NCI-H2107 treated with DMSO at 0.1 percent for 48 hours (cell line): Measurements from ENCODE around the gene KRTAP5-1.
A peak's percentile ranks its signal among the peaks of the same experiment; 100 is the strongest.
"Not testable (repeated sequence)": the region's sequence is repeated elsewhere in the genome, so short reads cannot be mapped to it uniquely, and the experiment has no call there.

Experiments used
- DNase-seq: peaks from one replicate; lab custom pipeline; 2025; ENCODE audit not compliant: unreplicated experiment; lab: John Stamatoyannopoulos, UW

KRTAP5-1 gene

DNA sequence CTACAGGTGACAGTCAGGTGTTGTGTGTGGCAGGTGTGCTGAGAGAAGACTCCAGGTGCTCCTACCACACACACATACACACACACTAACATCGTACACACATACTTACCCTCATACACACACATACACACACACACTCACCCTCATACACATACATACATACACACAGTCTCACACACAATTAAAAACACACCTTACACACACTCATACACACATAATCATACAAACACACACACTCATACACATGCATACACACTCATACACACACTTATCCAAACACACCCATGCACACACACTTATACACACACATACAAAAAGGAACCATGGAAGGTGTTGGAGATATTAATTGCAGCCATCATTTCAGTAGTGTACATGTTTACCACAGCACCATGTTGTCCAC, 18.5 kb upstream of the KRTAP5-1 start:
- DNase-seq: peak; percentile 6

DNA sequence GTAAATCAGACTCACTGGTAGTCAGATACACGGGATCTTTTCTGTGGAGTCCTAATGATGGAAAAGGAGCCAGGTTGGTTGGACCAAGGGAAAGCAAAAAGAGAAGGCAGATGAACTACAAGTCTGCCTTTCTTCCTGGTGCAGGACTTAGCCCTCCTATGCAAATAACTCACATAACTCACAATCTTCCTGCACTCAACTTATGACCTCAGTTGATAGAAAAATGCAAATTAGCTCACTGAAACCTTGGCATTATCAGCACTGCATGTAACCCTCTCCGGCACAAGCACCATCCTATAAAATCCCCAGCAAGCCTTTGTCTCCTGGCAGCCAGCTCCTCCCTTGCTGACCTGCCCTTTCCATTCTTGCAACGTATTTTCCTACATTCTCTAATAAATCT, 16.6 kb upstream of the KRTAP5-1 start:
- not testable (repeated sequence) for DNase-seq

DNA sequence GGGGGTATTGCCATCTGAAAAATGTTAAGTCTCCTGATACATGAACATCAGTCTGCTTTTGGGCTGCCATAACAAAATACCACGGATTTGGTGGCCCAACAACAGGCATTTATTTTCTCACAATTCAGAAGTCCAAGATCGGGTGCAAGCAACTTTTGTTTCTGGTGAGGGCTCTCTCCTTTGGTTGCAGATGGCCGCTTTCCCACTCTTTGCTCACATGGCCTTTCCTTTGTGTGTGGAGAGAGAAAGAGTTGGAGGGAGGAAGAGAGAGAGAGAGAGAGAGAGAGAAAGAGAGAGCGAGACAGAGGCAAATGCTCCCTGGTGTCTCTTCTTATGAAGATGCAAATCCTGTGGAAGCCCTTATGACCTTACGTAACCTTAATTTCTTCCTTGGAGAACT, 15.5 kb upstream of the KRTAP5-1 start:
- no peak for DNase-seq

DNA sequence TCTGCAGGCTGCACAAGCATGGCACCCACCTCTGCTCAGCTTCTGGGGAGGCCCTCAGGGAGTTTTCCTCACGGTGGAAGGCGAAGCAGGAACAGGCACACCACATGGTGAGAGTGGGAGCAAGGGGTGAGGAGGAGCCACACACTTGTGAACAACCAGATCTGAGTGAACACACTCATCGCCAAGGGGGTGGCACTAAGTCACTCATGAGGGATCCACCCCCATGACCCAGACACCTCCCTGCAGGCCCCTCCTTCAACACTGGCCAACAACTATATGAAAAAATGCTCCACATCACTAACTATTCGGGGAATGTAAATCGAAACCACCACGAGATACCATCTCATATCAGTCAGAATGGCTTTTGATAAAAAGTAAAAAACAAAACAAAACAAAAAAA, 13.7 kb upstream of the KRTAP5-1 start:
- DNase-seq: no peak

DNA sequence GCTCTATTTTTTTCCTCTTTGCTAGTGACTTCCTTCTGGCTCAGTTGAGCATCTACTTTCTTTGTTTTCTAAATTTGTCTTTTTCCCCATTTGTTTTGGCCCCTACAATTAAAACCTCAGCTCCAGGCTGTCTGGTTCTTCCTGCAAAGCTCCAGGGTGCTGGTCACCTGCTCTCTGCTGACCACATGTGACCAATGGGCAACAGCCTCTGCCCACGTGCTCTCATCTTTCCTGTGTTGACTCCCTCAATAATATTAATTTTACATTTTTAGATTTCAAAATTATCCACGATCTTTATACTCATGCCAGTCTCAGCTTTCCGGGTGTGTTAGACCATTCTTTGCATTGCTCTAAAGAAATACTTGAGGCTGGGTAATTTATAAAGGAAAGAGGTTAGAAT, 13.3 kb upstream of the KRTAP5-1 start:
- DNase-seq: not testable (repeated sequence)

DNA sequence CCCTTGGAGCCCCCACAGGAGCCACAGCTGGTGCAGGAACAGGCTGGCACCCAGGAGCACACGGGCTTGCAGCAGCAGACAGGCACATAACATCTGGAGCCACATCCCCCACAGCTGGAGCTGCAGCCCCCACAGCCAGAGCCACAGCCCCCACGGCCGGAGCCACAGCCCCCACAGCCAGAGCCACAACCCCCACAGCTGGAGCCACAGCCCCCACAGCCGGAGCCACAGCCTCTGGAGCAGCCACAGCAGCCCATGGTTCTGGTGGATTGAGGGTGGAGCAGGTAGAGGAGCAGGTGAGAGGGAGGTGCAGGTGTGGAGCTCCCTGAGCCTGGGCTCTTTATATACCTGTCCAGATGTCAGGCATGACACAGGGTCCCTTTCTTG, 12.9 kb upstream of the KRTAP5-1 start, which contains the start of gene KRTAP5-2:
Gene KRTAP5-2 (minus strand): TSS at position 301 of the 387 bp plus-strand sequence. CDS start 44 bp downstream, at position 257.
- DNase-seq: no peak

DNA sequence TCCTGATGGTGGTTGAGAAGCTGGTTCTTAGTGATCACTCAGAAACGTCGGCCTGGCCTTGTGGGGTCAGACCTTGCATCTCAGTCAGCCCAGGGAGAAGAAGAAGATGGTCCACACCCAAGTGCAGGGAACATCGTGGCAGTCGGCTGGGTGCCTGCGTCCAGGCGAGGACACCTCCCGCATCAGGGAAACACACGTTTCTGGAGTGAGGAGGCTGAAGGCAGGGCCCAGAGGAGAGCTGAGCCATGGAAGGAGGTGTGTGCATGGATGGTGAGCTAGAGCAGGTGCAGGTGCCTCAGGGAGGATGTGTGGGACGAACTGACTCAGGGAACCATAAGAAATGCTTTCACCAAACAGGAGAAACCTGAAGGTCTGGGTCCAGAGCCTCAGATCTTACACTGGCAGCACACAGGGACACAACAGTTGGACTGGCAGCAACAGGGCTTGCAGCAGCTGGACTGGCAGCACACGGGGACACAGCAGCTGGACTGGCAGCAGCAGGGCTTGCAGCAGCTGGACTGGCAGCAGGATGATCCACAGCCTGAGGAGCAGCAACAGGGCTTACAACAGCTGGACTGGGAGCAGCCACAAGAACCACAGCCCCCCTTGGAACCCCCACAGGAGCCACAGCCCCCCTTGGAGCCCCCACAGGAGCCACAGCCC, 12.4 kb upstream of the KRTAP5-1 start:
- no peak for DNase-seq

DNA sequence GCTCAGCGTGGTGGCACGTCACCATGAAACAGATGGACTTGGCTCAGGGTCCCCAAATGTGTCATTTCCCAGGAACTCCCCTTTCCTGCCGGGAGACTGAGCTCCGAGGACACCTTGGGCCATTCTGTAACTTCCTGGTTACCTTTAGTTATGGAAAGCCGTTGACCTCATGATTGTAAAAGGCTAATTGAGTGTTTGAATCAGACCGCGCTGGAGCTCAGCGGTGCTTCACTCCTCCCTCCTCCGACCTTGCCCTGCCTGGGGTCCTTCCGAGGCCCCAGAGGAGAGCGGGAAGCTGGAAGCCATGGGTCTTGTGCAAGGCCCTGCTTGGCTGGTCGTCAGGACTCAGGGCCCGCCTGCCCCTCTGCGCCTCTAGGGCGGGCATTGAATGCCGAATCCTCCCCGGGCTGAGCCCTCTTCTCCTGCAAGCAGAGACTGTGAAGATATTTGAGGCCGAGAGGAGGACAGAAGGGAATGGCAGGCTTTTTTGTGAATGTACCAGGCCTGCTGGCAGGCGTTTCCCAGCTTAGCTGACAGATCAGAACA, 11.6 kb upstream of the KRTAP5-1 start:
- not testable (repeated sequence) for DNase-seq

DNA sequence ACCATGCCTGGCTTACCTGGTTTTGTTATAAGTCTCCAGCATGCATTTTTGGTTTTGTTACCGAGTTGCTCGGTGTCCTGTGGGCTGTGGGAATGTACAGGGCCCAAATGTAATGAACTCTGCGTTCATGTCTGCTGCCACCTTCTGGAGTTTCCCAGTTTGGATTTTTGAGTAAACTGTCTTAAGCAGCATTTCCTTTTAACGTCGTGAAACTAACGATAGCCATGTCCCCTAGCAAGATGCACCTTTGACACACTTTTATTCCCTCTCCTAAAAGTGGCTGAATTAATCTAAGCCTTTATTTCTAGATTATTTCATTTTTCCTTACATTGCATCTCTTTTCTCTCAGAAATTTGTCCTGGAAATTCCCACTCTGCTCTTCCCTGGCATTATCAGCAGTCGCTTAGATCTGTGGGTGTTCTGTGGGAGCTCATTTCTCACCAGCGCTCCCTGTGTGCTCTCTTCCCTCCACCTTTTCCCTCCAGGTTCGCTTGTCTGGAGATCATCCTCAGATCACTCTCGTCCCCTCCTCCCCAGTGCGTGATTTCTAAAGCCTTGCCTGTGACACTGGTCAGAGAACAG, 11.0 kb upstream of the KRTAP5-1 start:
- not testable (repeated sequence) for DNase-seq

DNA sequence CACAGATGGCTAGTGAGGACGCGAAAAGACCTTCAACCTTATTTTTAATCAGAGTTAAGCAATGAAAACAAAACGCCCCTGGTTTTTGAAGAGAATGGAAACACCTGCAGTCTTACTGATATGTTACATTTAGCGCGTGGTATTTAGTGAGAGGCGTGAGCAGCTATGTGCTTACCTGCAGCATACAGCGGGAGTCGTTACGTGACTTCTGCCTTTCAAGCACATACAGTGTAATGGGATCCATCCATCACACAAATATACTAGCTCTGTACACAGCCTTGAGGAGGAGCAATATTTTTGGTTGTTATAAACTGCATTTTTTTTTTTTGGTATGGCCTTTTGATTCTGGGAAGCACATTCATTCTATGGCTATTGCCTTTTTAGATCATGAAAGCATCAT, 7.5 kb upstream of the KRTAP5-1 start:
- DNase-seq: peak; percentile 22

DNA sequence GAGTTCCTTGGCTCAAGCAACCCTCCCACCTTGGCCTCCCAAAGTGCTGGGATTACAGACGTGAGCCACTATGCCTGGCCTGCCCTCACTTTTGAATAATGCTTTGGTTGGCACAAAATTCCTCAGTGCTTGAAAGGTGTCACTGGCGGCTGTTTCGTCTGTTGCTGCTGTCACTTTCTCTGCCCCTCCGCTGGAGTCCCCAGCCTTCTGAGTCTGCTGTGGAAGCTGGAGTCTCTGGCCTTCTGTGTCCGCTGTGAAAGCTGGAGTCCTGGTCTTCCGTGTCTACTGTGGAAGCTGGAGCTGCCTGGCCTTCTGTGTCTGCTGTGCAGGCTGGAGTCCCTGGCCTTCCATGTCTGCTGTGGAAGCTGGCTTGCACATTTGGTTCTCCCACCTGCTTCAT, 4.9 kb upstream of the KRTAP5-1 start:
- DNase-seq: no peak

DNA sequence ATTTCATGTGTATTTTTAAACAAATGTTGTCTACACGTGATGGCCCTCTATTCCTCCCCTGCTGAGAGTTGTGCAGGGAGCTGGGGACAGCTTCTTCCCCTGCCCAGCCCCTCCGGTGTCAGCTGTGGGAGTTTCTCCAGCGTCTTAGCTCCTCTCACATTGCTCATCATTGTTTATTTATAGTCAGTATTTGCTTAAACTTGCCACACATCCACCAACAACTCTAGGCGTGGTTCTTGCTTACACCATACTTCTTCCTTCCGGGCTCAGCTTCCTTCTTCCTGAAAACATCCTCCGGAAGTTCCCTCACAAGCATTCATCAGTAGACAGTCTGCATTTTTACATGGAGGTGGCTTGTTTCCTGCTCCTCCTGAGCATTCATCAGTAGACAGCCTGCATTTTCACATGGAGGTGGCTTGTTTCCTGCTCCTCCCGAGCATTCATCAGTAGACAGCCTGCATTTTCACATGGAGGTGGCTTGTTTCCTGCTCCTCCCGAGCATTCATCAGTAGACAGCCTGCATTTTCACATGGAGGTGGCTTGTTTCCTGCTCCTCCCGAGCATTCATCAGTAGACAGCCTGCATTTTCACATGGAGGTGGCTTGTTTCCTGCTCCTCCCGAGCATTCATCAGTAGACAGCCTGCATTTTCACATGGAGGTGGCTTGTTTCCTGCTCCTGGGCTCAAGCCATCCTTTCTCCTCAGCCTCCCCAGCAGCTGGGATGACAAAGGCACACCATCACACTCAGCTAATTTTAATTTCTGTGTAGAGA, 4.3 kb upstream of the KRTAP5-1 start:
- DNase-seq: not testable (repeated sequence)

DNA sequence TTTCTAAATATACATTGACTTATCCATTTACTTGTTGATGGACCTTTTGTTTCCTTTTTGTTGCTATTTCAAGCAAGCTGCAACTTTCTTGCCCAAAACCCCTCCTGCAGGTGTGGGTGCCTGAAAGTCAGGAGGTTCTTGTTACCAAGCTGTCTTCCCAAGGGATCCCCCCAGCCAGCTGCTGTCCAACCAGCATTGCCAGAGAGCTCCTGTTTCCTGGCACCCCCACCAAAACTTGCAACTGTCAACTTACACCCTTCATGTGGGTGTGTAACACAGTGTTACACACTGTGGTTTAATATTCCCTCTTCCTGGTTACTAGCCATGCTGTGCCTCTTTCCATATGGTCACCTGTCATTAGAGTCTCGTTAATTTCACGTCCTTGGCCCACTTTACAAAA, 1.6 kb upstream of the KRTAP5-1 start:
- peak; percentile 61 for DNase-seq

DNA sequence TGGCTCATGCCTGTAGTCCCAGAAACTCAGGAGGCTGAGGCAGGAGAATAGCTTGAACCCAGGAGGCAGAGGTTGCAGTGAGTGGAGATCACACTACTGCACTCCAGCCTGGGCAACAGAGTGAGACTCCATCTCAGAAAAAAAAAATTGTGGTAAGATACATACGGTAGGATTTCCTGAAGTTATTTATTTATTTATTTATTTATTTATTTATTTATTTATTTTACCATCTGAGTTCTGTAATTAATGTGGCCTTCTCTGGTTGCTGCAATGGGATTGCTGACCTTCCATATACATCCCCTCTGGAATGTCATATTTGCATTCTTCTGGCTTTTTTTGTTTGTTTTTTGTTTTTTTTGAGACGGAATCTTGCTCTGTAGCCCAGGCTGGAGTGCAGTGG, 2.2 kb downstream of the KRTAP5-1 start:
- DNase-seq: not testable (repeated sequence)

DNA sequence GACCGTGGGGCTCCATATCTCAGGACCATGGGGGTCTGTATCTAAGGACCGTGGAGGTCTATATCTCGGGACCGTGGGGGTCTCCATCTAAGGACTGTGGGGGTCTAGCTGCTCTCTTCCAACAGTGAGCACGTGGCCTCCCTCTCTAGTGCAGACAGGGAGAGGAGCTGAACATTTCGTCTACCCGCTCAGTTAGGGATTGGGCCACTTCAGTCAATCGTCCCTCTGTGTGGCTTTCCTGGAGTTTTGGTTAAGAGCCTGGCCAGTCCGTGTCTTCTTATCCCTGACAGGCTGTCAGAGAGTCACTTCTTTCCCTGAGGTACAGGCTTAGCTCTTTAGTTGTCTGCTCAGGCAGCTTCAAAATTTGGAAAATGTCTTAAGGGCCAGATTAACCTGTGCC, 3.1 kb downstream of the KRTAP5-1 start:
- no peak for DNase-seq

DNA sequence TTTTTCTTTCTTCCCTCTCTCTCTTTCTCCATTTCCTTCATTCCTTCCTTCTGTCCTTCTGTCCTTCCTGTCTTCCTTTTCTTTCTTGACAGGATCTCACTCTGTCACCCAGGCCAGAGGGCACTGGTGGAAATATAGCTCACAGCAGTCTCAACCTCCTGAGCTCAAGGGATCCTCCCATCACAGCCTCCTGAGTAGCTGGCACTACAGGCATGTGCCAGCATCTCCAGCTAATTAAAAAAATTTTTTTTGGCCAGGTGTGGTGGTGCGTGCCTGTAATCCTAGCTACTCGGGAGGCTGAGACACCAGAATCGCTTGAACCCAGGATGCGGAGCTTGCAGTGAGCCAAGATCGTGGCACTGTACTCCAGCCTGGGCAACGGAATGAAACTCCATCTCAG, 8.3 kb downstream of the KRTAP5-1 start:
- DNase-seq: no peak

DNA sequence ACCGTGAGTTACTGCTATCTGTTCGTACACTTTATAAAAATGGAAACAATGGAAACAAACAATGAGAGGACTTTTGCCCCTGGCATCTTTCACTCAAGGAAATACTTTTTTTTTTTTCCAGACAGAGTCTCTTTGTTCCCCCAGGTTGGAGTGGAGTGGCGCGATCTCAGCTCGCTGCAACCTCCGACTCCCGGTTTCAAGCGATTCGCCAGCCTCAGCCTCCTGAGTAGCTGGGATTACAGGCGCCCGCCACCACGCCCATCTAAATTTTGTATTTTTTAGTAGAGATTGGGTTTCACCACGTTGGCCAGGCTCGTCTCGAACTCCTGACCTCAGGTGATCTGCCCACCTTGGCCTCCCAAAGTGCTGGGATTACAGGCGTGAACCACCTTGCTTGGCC, 9.3 kb downstream of the KRTAP5-1 start:
- not testable (repeated sequence) for DNase-seq

DNA sequence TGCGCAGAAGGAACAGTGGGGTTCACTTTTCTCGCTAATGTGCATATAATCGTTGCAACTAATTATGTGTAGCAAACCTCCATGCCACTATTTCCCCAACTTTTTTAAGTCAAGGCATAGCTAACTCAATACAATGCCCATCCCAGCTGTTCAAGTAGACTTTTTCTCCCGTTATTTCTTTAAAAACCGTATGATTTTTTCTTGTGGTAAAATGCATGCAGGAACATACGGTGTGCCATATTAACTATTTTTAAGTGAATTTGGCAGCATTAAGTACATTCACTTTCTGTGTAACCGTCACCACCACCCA, 10.2 kb downstream of the KRTAP5-1 start:
- no peak for DNase-seq

DNA sequence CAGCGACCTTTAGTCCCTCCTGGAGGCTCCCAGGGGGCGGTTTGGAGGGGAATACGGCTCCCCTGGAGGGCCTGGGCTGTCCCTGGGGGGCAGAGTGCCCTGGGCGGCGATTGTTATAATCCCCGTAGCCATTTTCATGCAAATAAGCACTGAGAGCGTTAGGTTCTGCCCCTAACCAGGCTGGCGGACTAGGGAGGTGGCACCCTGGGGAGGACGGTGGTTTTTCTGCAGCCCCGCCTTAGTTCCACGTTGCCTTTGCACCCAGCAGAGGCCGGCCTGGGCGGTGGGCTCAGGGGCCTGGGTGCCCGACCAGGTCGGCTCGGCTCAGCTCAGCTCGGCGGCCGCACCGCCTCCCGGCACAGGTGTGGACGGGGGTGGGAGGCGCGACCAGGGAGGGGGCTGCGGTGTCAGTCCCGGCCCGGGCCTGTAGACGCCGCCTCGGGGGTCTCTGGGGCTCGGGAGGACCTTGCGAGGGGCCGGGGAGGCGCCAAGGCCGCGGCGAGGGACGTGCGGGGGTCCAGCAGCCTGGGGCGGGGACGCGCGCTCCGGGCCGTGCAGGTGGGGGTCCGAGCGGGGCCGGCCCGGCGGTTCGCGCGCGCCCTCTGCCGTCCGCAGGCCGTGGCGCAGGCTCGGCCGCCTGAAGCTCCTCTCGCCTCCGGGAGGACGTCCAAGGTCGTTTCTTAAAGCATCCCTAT, 10.7 kb downstream of the KRTAP5-1 start:
- peak; percentile 83 for DNase-seq

DNA sequence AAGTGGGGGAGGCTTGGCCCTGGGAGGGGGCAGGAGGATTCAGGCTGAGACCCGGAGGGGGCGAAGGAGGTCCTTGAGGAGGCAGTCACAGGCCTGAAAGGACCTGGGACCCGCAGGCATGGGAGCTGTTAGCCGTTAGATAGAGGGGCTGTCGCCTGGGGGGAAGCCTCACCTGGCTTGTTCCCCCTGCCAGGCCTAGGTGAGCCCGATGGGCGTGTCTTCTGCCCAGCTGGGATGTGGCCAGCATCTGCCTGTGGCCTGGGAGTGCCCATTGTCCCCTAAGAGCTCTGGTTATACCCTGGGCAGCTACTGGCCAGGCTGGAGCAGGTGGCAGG, 11.2 kb downstream of the KRTAP5-1 start:
- DNase-seq: no peak

DNA sequence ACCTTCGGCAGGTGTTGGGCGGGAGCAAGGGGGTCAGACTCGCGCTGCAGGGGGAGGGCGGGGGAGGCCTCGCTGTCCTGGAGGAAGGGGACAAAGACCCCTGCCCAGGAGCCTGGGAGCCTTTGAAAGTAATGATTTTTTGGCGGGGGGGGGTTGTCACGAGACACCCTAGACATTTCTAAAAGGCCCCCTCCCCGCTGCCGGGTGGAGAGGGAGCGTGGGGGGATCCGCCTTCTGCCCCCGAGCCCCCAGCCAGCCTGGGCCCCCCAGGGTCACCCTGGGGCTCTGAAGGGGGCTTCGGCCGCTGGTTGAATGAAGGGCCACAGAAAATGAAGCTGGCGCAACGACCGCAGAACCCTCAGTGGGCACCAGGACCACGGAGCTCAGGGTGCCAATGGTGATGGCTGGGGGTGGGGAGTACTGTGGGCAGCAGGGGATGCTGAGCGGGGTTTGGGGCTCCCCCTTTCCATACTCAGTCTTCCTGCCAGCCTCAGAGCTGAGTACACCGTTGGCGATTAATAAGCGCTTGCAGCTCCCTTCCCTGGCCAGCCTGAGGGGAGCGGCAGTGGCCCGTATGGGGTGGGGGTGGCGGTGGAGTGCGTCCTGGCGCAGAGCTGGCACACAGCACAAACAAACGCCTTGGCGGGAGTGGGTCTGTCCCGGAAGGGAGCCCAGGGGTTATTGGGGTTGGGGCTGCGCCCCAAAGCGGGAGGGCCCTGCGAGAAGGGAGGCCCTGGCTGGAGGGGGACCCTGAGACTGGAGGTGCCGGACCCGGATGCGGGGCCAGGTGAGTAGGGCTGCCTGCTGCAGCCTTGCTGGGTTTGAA, 11.8 kb downstream of the KRTAP5-1 start:
- no peak for DNase-seq
